GM21526 (cell line): ENCODE data around the gene LIMS1.
A peak's percentile ranks its signal among the peaks of the same experiment; 100 is the strongest.

ENCODE experiments used
- ATAC-seq: cut with Tn5 transposase; IDR thresholded peaks from one replicate; pipeline ENCODE4 v1.9.1; 2021; ENCODE audit warnings: moderate library complexity; ENCODE audit not compliant: unreplicated experiment, low FRiP score

LIMS1 gene

GRCh38 chr2:108612153-108612513 lies 77.9 kb downstream of the LIMS1 start:
- peak; percentile 85 for ATAC-seq

- peak; percentile 80 for ATAC-seq
Measured at GRCh38 chr2:108612514-108613183, 78.4 kb downstream of the LIMS1 start.

GRCh38 chr2:108613261-108614042 lies 79.2 kb downstream of the LIMS1 start:
- no peak for ATAC-seq

GRCh38 chr2:108614043-108614545 lies 79.8 kb downstream of the LIMS1 start:
- no peak for ATAC-seq

- no peak for ATAC-seq
Measured at GRCh38 chr2:108614659-108615058, 80.4 kb downstream of the LIMS1 start.

GRCh38 chr2:108615480-108616090 lies 81.3 kb downstream of the LIMS1 start:
- ATAC-seq, result no peak

GRCh38 chr2:108616318-108616717 lies 82.0 kb downstream of the LIMS1 start:
- no peak for ATAC-seq

GRCh38 chr2:108616751-108617161 lies 82.5 kb downstream of the LIMS1 start:
- no peak for ATAC-seq

GRCh38 chr2:108617617-108618016 lies 83.3 kb downstream of the LIMS1 start:
- ATAC-seq, result no peak

GRCh38 chr2:108619925-108620620 lies 85.8 kb downstream of the LIMS1 start:
- ATAC-seq, result no peak

GRCh38 chr2:108620656-108621055 lies 86.4 kb downstream of the LIMS1 start:
- ATAC-seq, result no peak

- peak; percentile 99 for ATAC-seq
Measured at GRCh38 chr2:108621087-108621559, 86.9 kb downstream of the LIMS1 start.

GRCh38 chr2:108621687-108622681 lies 87.7 kb downstream of the LIMS1 start:
- no peak for ATAC-seq

- ATAC-seq, result no peak
Measured at GRCh38 chr2:108623616-108624015, 89.3 kb downstream of the LIMS1 start.

GRCh38 chr2:108625186-108625827 lies 91.0 kb downstream of the LIMS1 start:
- no peak for ATAC-seq

GRCh38 chr2:108625828-108626195 lies 91.5 kb downstream of the LIMS1 start:
- no peak for ATAC-seq

GRCh38 chr2:108626995-108627394 lies 92.7 kb downstream of the LIMS1 start:
- ATAC-seq, result no peak

- no peak for ATAC-seq
Measured at GRCh38 chr2:108627911-108628567, 93.8 kb downstream of the LIMS1 start.

- ATAC-seq, result no peak
Measured at GRCh38 chr2:108628936-108629335, 94.7 kb downstream of the LIMS1 start.
